Effector memory CD4-positive, alpha-beta T cell (primary cell): Measurements from ENCODE around the gene MRPL41.
"Not testable (repeated sequence)": the region's sequence is repeated elsewhere in the genome, so short reads cannot be mapped to it uniquely, and the experiment has no call there.

ENCODE experiments used
- DNase-seq, 3 donors: peaks; one replicate each; pipeline ENCODE4 v3.0.0-alpha.2; 2020
- H3K27ac ChIP-seq: 2 replicates; pipeline ENCODE4 v1.7.0; 2013; ENCODE audit warnings: mild to moderate bottlenecking, low read length, moderate library complexity; ENCODE audit not compliant: insufficient read depth, poor library complexity, severe bottlenecking
- H3K27me3 ChIP-seq: replicated peaks from 2 replicates; pipeline ENCODE4 v1.7.0; 2013; ENCODE audit warnings: mild to moderate bottlenecking, low read length; ENCODE audit not compliant: insufficient read depth, control insufficient read depth, poor library complexity, severe bottlenecking
- H3K36me3 ChIP-seq: 2 replicates; pipeline ENCODE4 v1.7.0; 2013; ENCODE audit warnings: mild to moderate bottlenecking, low read length, moderate library complexity; ENCODE audit not compliant: control insufficient read depth, insufficient read depth
- H3K4me1 ChIP-seq: 2 replicates; pipeline ENCODE4 v1.7.0; 2013; ENCODE audit warnings: low read length, mild to moderate bottlenecking; ENCODE audit not compliant: control insufficient read depth, insufficient read depth, poor library complexity, severe bottlenecking
- H3K4me3 ChIP-seq: 2 replicates; pipeline ENCODE4 v1.7.0; 2013; ENCODE audit warnings: low read length, low read depth, mild to moderate bottlenecking; ENCODE audit not compliant: insufficient read depth, poor library complexity, severe bottlenecking
- H3K9me3 ChIP-seq: 2 replicates; pipeline ENCODE4 v1.7.0; 2013; ENCODE audit warnings: mild to moderate bottlenecking, low read length, moderate library complexity; ENCODE audit not compliant: control insufficient read depth
- total RNA-seq, 3 donors: gene quantifications; one replicate each; lab custom pipeline; 2026; lab: John Stamatoyannopoulos, UW

The MRPL41 gene
- total RNA-seq, result 10.9 to 25.8 (median 16.7) reads per million in 3 donors

- Histone ChIP-seq H3K27me3 (no peaks in the 10 kb centered on the region), H3K27ac (peak within 1 kb of the TSS; percentile 73), H3K36me3 (peaks cover 4% of the 10 kb centered on the region), H3K4me3 (peak within 1 kb of the TSS; percentile 68), H3K9me3 (no peaks in the 10 kb centered on the region), H3K4me1 (peaks cover 12% of the 10 kb centered on the region)
- DNase-seq, result peak; percentile 71 to 91 (median 85)
These were observed at the start of gene MRPL41 for GRCh38 chr9:137551264-137552021. Gene MRPL41, plus strand, starts transcription at chr9:137551879. Its CDS starts 203 bp downstream, at chr9:137552082.

GRCh38 chr9:137502008-137502911 lies 49.4 kb upstream of the MRPL41 start:
- no peaks in the 10 kb centered on the region for H3K9me3 ChIP-seq
- DNase-seq, result no peak
- H3K4me3 ChIP-seq, result no peak overlapping the region

DNA sequence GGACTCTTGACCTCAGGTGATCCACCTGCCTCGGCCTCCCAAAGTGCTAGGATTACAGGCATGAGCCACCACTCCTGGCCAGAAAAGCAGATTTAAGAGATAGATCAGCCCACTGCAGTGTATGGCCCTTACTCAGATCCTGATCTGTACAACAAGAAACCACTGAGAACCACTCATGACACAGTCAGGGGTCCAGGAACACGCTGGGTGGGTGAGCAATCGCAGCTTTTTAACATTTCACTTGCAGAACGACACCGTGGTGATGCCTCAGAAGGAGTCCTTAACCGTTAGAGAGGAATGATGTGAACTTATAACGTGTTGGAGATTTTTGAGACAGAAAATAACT lies 47.3 kb upstream of the MRPL41 start:
- Histone ChIP-seq H3K9me3 (no peaks in the 10 kb centered on the region), H3K36me3 (no peaks in the 10 kb centered on the region), H3K27me3 (no peaks in the 10 kb centered on the region), H3K4me1 (no peaks in the 10 kb centered on the region), H3K27ac (no peak overlapping the region), H3K4me3 (no peak overlapping the region)
- no peak for DNase-seq

More at GRCh38 chr9:137502008-137502911, 49.4 kb upstream of the MRPL41 start:
- no peaks in the 10 kb centered on the region for H3K27me3 ChIP-seq
- H3K27ac ChIP-seq, result no peak overlapping the region
- H3K36me3 ChIP-seq, result no peaks in the 10 kb centered on the region
- H3K4me1 ChIP-seq, result no peaks in the 10 kb centered on the region

- Histone ChIP-seq H3K9me3 (no peaks in the 10 kb centered on the region), H3K27ac (no peak overlapping the region), H3K4me3 (no peak overlapping the region), H3K36me3 (no peaks in the 10 kb centered on the region), H3K4me1 (no peaks in the 10 kb centered on the region), H3K27me3 (no peaks in the 10 kb centered on the region)
- no peak for DNase-seq
These were observed 46.1 kb upstream of the MRPL41 start for GRCh38 chr9:137505421-137506140.

DNA sequence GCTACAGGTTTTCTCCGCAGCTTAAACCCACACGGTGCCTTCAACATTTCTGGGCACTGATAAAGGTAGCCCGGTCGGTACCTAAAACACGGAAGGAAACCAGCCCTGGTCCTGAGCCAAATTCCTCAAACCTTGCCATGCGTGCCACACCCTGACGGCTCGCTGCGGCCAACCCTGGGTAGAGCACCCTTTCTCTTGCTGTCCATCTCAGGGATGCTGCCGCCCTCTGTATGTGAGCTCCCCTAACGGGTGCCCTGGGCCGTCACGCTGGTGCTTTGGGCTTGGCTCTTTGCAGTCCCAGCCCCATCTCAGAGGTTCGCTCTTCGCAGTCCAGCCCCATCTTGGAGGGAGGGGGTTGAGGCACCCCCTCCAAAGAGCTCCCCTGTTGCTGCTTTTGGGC lies 45.4 kb upstream of the MRPL41 start:
- no peaks in the 10 kb centered on the region for H3K4me1 ChIP-seq
- no peak for DNase-seq
- H3K36me3 ChIP-seq, result no peaks in the 10 kb centered on the region
- H3K27me3 ChIP-seq, result no peaks in the 10 kb centered on the region
- no peak overlapping the region for H3K4me3 ChIP-seq
- no peak overlapping the region for H3K27ac ChIP-seq
- no peaks in the 10 kb centered on the region for H3K9me3 ChIP-seq

DNA sequence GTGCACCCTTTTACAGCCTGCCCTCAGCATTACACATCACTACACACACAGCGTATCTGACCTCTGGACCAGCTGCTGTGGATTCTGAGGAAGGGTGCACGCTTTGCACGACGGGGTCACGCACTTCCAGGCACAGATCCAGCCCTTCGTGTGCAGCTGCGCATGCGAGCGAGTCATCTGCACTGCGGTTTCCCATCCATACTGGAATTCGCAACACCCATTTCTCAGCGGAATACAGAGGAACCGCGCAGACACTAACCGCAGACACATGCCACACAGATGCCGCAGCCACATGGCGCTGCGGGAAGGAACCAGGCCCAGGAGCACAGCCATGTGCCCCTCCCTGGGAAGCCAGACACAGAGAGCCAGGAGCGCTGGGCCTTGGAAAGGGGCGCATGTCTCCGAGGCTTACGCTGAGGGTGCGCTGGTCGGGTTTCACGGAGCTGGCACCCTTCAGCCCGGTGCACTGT lies 44.9 kb upstream of the MRPL41 start:
- Histone ChIP-seq H3K4me3 (no peak overlapping the region), H3K4me1 (no peaks in the 10 kb centered on the region), H3K27ac (no peak overlapping the region), H3K36me3 (no peaks in the 10 kb centered on the region), H3K9me3 (no peaks in the 10 kb centered on the region), H3K27me3 (no peaks in the 10 kb centered on the region)
- no peak for DNase-seq

- no peak for DNase-seq
- no peaks in the 10 kb centered on the region for H3K36me3 ChIP-seq
- no peak overlapping the region for H3K4me3 ChIP-seq
These were observed 42.5 kb upstream of the MRPL41 start for GRCh38 chr9:137509198-137509597.

GRCh38 chr9:137511126-137511525 lies 40.6 kb upstream of the MRPL41 start:
- not testable (repeated sequence) for H3K9me3 ChIP-seq, H3K27me3 ChIP-seq, H3K27ac ChIP-seq, H3K36me3 ChIP-seq, H3K4me1 ChIP-seq, H3K4me3 ChIP-seq, DNase-seq

More at GRCh38 chr9:137509198-137509597, 42.5 kb upstream of the MRPL41 start:
- no peaks in the 10 kb centered on the region for H3K27me3 ChIP-seq
- no peak overlapping the region for H3K27ac ChIP-seq
- no peaks in the 10 kb centered on the region for H3K9me3 ChIP-seq
- H3K4me1 ChIP-seq, result no peaks in the 10 kb centered on the region

DNA sequence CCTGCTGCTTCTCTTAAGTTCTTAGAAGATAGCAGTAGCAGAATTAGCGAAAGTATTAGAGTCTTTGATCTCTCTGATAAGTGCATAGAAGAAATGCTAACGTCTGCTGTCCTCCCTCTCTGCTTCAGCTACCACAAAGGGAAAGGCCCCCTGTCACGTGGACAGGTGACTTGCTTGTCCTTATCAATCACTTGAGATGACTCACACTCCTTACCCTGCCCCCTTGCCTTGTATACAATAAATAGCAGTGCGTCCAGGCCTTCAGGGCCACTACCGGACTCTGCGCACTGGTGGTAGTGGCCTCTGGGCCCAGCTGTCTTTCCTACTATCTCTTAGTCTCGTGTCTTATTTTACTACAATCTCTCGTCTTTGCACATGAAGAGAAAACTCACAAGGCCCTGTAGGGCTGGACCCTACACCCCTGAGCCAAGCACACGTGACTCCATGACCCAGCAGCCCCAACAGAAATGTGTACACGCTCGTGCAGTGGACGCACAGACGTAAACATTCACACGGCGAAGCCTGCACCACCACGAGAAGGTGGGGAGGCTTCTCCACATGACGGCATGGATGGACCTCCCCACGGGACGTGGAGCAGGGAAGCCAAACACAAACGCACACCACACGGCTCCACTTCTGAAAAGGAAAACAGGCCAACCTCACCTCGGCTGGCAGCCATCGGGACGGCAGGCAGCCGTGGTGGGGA lies 39.8 kb upstream of the MRPL41 start:
- DNase-seq, result no peak

More for the DNA sequence above, 39.8 kb upstream of the MRPL41 start:
- Histone ChIP-seq H3K36me3 (no peaks in the 10 kb centered on the region), H3K4me3 (no peak overlapping the region), H3K27ac (no peak overlapping the region), H3K27me3 (no peaks in the 10 kb centered on the region), H3K4me1 (no peaks in the 10 kb centered on the region), H3K9me3 (no peaks in the 10 kb centered on the region)
